H1 (cell line): ENCODE measurements around the gene SZT2. TPM values are rescaled to one million over a fixed set of nuclear protein-coding genes. Genes with fewer than 3 reads are reported as not detected.

Experiments used
- ATF2 ChIP-seq: IDR thresholded peaks from 2 replicates; pipeline ENCODE4 v1.6.1; 2012; ENCODE audit warnings: low read length, inconsistent platforms
- CHD7 ChIP-seq: fragments of 300-600 bp; sonication (generic); IDR thresholded peaks from 2 replicates; pipeline ENCODE4 v1.7.1; 2012; ENCODE audit warnings: low read length, moderate library complexity, mild to moderate bottlenecking, inconsistent platforms; ENCODE audit not compliant: insufficient replicate concordance
- RNF2 ChIP-seq: fragments of 200-900, 300-1000 bp; sonication (generic); IDR thresholded peaks from 2 replicates; pipeline ENCODE4 v1.7.1; 2016; ENCODE audit warnings: borderline replicate concordance, low read depth, mild to moderate bottlenecking, antibody characterized with exemption, low read length; ENCODE audit not compliant: poor library complexity, severe bottlenecking; ENCODE audit errors: missing control alignments
- ZNF274 ChIP-seq: IDR thresholded peaks from 2 replicates; pipeline ENCODE4 v1.7.0; 2012; ENCODE audit warnings: low read length, borderline replicate concordance; ENCODE audit errors: extremely low read depth
- polyA plus RNA-seq, 7 experiments: library from polyadenylated mRNA; depleted of rRNA in 3 of 7; stranded (reverse) in 5 of 7; unstranded in 2 of 7; fragments of >200 nt in 5 of 7; fragments of 200-250 nt in 2 of 7; gene quantifications; 1 replicate in 5 of 7; 2 replicates in 1 of 7; 4 replicates in 1 of 7; pipeline versions ENCODE4 v1.2.1 to v1.2.3, GENCODE V29; 2011 to 2013; ENCODE audit warnings: missing spikeins in 2 of 7, mixed read lengths in 2 of 7
- total RNA-seq: library from RNA; stranded (reverse); fragmentation: NEBNext Ultra II Directional; extraction: Animal tissue kit (Norgen Biotek cat#: 25700); gene quantifications from 2 replicates; pipeline ENCODE4 v1.2.1, GENCODE V29; 2021

SZT2 gene
- total and polyA plus RNA-seq, 2 of the 8 experiments (the other 6 are each of a cell fraction or from before 2014, with no cell fraction given) = 4.7 to 12.9 TPM

- TF ChIP-seq CHD7 (no peak), ATF2 (no peak), ZNF274 (no peak), RNF2 (no peak)
These were observed 50.1 kb downstream of the SZT2 start (continued) for GRCh38 chr1:43439781-43440180.
